Measurements from ENCODE around the gene PLVAP. TPM values are rescaled to one million over a fixed set of nuclear protein-coding genes. Genes with fewer than 3 reads are reported as not detected.

The PLVAP gene
- total and polyA plus RNA-seq, 9 of the 15 experiments (the other 6 are each of a cell fraction or from before 2014, with no cell fraction given): 0.09 to 0.84 (median 0.51) TPM; not detected in 4

- TF ChIP-seq GTF2E2 (tag; IDR thresholded peaks at IDR 0.05): no peak
- TF ChIP-seq PTTG1 (tag; IDR thresholded peaks at IDR 0.05; ENCODE audit: low read depth): no peak
- no peak for TF ChIP-seq MYBL2 (IDR thresholded peaks at IDR 0.05; ENCODE audit: low read depth)
- no peak for TF ChIP-seq MYBL2 (CRISPR knock-in tag; IDR thresholded peaks at IDR 0.05; ENCODE audit: borderline replicate concordance)
- TF ChIP-seq PRMT5 (CRISPR knock-in tag; IDR thresholded peaks at IDR 0.05): no peak
- TF ChIP-seq ZNF239 (CRISPR knock-in tag; IDR thresholded peaks at IDR 0.05): no peak
- no peak for TF ChIP-seq FUS (optimal IDR thresholded peaks at IDR 0.05; ENCODE audit: low read depth, low read length)
- TF ChIP-seq THRB (CRISPR knock-in tag; conservative IDR thresholded peaks at IDR 0.05): no peak
- no peak for TF ChIP-seq BRF2 (IDR thresholded peaks at IDR 0.05; ENCODE audit: borderline replicate concordance, insufficient read depth, insufficient read length)
- no peak for TF ChIP-seq RBM15 (IDR thresholded peaks at IDR 0.05; ENCODE audit: insufficient read depth, low read length)
- TF ChIP-seq TCF15 (CRISPR knock-in tag; IDR thresholded peaks at IDR 0.05): no peak
- TF ChIP-seq EP400 (IDR thresholded peaks at IDR 0.05): peak; percentile 24; the same call in 1 of the 2 replicates
- no peak for TF ChIP-seq HMG20B (CRISPR knock-in tag; IDR thresholded peaks at IDR 0.05)
- TF ChIP-seq ZNF76 (CRISPR knock-in tag; IDR thresholded peaks at IDR 0.05; ENCODE audit: borderline replicate concordance): no peak
- TF ChIP-seq BACH1 (tag; IDR thresholded peaks at IDR 0.05): no peak
- TF ChIP-seq E2F6 (IDR thresholded peaks at IDR 0.05; ENCODE audit: borderline replicate concordance in 1 of 2, extremely low read depth in 1 of 2, insufficient read depth in 1 of 2, insufficient read length in 1 of 2, low read depth in 1 of 2, low read length in 1 of 2, poor library complexity in 1 of 2, severe bottlenecking in 1 of 2): no peak
- no peak for TF ChIP-seq TGIF2 (CRISPR knock-in tag; IDR thresholded peaks at IDR 0.05)
- TF ChIP-seq PHF8 (IDR thresholded peaks at IDR 0.05; ENCODE audit: borderline replicate concordance, low read length): peak; percentile 78; the same call in 1 of the 2 replicates
- TF ChIP-seq PCBP1 (IDR thresholded peaks at IDR 0.05; ENCODE audit: low read depth, low read length, poor library complexity, severe bottlenecking): no peak
- TF ChIP-seq ZNF449 (CRISPR knock-in tag; IDR thresholded peaks at IDR 0.05): no peak
- no peak for TF ChIP-seq MAFK (IDR thresholded peaks at IDR 0.05; ENCODE audit: low read length)
- peak; percentile 85 for TF ChIP-seq KAT7 (CRISPR knock-in tag; IDR thresholded peaks at IDR 0.05; ENCODE audit: borderline replicate concordance)
Measured at GRCh38 chr19:17309198-17309964, 67.8 kb downstream of the PLVAP start, which contains the start of gene DDA1 (continued).

Measured in K562 (cell line).